Fibroblast of skin of right biceps (primary cell): ENCODE measurements around the gene WDR26.
"Not testable (repeated sequence)": the region's sequence is repeated elsewhere in the genome, so short reads cannot be mapped to it uniquely, and the experiment has no call there.

ENCODE experiments used
- DNase-seq: peaks from one replicate; pipeline ENCODE4 v3.0.0-alpha.2; 2013

The WDR26 gene

GRCh38 chr1:224348137-224348536 lies 86.5 kb downstream of the WDR26 start:
- DNase-seq = no peak

- DNase-seq = no peak
Measured at GRCh38 chr1:224343679-224344078, 90.9 kb downstream of the WDR26 start.

GRCh38 chr1:224340453-224341384 lies 93.9 kb downstream of the WDR26 start:
- DNase-seq = not testable (repeated sequence)

GRCh38 chr1:224339442-224340033 lies 95.1 kb downstream of the WDR26 start:
- no peak for DNase-seq

- no peak for DNase-seq
Measured at GRCh38 chr1:224338150-224338838, 96.3 kb downstream of the WDR26 start.
